Lung (tissue), 12 donors: Measurements from ENCODE around the gene RIPOR1. TPM values are rescaled to one million over a fixed set of nuclear protein-coding genes. Genes with fewer than 3 reads are reported as not detected.

Experiments
- ATAC-seq: fragments of 200-7000 bp; cut with Tn5 transposase; one replicate; pipeline ENCODE4 v1.9.1; 2020; ENCODE audit warnings: moderate number of reproducible peaks; ENCODE audit not compliant: insufficient read depth, low FRiP score
- DNase-seq, 3 donors: peaks; one replicate each; pipeline ENCODE4 v3.0.0-alpha.2; 2013 to 2017
- H3K27ac ChIP-seq, 2 donors: one replicate each; pipeline ENCODE4 v1.5.1; 2013; ENCODE audit warnings: mild to moderate bottlenecking in 2 of 2, moderate library complexity in 2 of 2, control low read depth in 1 of 2, inconsistent platforms in 1 of 2, low read depth in 1 of 2, low read length in 1 of 2
- H3K27me3 ChIP-seq, 3 donors: one replicate each; pipeline ENCODE4 v1.5.1; 2013; ENCODE audit warnings: low read length in 2 of 3; ENCODE audit not compliant: control insufficient read depth in 3 of 3, insufficient read depth in 3 of 3
- H3K36me3 ChIP-seq, 4 donors: one replicate each; pipeline ENCODE4 v1.5.1; 2013; ENCODE audit warnings: low read length in 4 of 4, mild to moderate bottlenecking in 1 of 4, moderate library complexity in 1 of 4; ENCODE audit not compliant: control insufficient read depth in 4 of 4, insufficient read depth in 4 of 4
- H3K4me1 ChIP-seq, 5 donors: one replicate each; pipeline ENCODE4 v1.5.1; 2013; ENCODE audit warnings: low read length in 5 of 5, mild to moderate bottlenecking in 2 of 5, moderate library complexity in 1 of 5; ENCODE audit not compliant: control insufficient read depth in 5 of 5, insufficient read depth in 5 of 5
- H3K4me3 ChIP-seq: one replicate; pipeline ENCODE4 v1.5.1; 2013; ENCODE audit warnings: mild to moderate bottlenecking, control low read depth, moderate library complexity
- H3K9ac ChIP-seq, 2 donors: one replicate each; pipeline ENCODE4 v1.5.1; 2013; ENCODE audit warnings: low read length in 2 of 2, control low read depth in 1 of 2; ENCODE audit not compliant: insufficient read depth in 1 of 2
- H3K9me3 ChIP-seq, 4 donors: one replicate each; pipeline ENCODE4 v1.5.1; 2013; ENCODE audit warnings: low read length in 3 of 4, mild to moderate bottlenecking in 1 of 4, moderate library complexity in 1 of 4; ENCODE audit not compliant: control insufficient read depth in 4 of 4, insufficient read depth in 3 of 4
- CTCF ChIP-seq: IDR thresholded peaks from 2 replicates; pipeline ENCODE4 v1.5.1; 2012; ENCODE audit warnings: mild to moderate bottlenecking; ENCODE audit errors: control extremely low read depth, extremely low read depth
- WGBS, 2 donors: extraction: QIAGEN DNeasy Blood & Tissue Kit; methylation state at CpG; one replicate each; pipeline ENCODE4 v1.1.7; 2013; 5-methylcytosine and 5-hydroxymethylcytosine counted together
- polyA plus RNA-seq, 2 donors: library from polyadenylated mRNA; stranded (reverse); fragments of 200-250 nt; gene quantifications; one replicate each; pipeline ENCODE4 v1.2.1, GENCODE V29; 2013
- total RNA-seq, 2 donors: library from RNA; depleted of rRNA in 1 of 2; stranded (reverse); fragments of >200 nt in 1 of 2; gene quantifications; one replicate each; pipeline ENCODE4 v1.2.1, GENCODE V29; 2014 to 2021
- donor health status: control.
- donor health status: control.
- donor health status: Bipolar disorder and iron deficiency.
- donor health status: healthy.
- donor health status: DM: yes; HTN: yes; CAD: no.

RIPOR1 gene
- total and polyA plus RNA-seq, 4 donors, result 44.1 to 122 (median 70.4) TPM

GRCh38 chr16:67518676-67519075 is 10.0 kb upstream of the RIPOR1 start:
- 34 to 69% methylated on average over 8 of the region's 8 CpGs for WGBS, 2 donors
- DNase-seq, result no peak
- Histone ChIP-seq H3K27ac (no peak overlapping the region), H3K9me3 (no peaks in the 10 kb centered on the region), H3K4me1 (peaks cover 0 to 6% (median 0%) of the 10 kb centered on the region in 5 donors), H3K4me3 (no peak overlapping the region), H3K9ac (no peak overlapping the region), H3K36me3 (no peaks in the 10 kb centered on the region), H3K27me3 (no peaks in the 10 kb centered on the region)
- no peak for TF ChIP-seq CTCF
- no peak for ATAC-seq

GRCh38 chr16:67519242-67519641 is 9.4 kb upstream of the RIPOR1 start:
- 57 to 63% methylated on average over 4 of the region's 4 CpGs for WGBS, 2 donors
- no peak for TF ChIP-seq CTCF
- no peak overlapping the region for H3K4me3 ChIP-seq
- DNase-seq (no peak), ATAC-seq (no peak)
- no peak overlapping the region for H3K27ac ChIP-seq
- no peaks in the 10 kb centered on the region for H3K36me3 ChIP-seq
- H3K9me3 ChIP-seq, result no peaks in the 10 kb centered on the region
- H3K4me1 ChIP-seq, result peaks cover 0 to 6% (median 0%) of the 10 kb centered on the region in 5 donors
- no peaks in the 10 kb centered on the region for H3K27me3 ChIP-seq
- H3K9ac ChIP-seq, result no peak overlapping the region

GRCh38 chr16:67521095-67521804 is 7.4 kb upstream of the RIPOR1 start:
- DNase-seq (peak; percentile 97 to 98 (median 97)), ATAC-seq (peak; percentile 96)
- peaks cover 0 to 6% (median 0%) of the 10 kb centered on the region in 5 donors for H3K4me1 ChIP-seq
- H3K9ac ChIP-seq, result peak overlapping the region in 1 of 2 donors; percentile 30
- H3K27ac ChIP-seq, result peak overlapping the region; percentile 78 to 95
- no peaks in the 10 kb centered on the region for H3K27me3 ChIP-seq
- no peaks in the 10 kb centered on the region for H3K9me3 ChIP-seq
- H3K36me3 ChIP-seq, result no peaks in the 10 kb centered on the region
- 0% methylated on average over 25 of the region's 25 CpGs for WGBS, 2 donors
- TF ChIP-seq CTCF, result peak; percentile 100
- no peak overlapping the region for H3K4me3 ChIP-seq
